C4-2B (cell line): ENCODE data around the gene CEP85L.

ENCODE experiments used
- ZFX ChIP-seq: fragments of 450-650 bp; IDR thresholded peaks from 2 replicates; pipeline ENCODE4 v1.6.1; 2017
- TF ChIP-seq, protein P1 (sequence below): fragments of 450-650 bp; conservative IDR thresholded peaks from 2 replicates; pipeline ENCODE4 v1.5.1; 2017; ENCODE audit warnings: mild to moderate bottlenecking

DNA sequence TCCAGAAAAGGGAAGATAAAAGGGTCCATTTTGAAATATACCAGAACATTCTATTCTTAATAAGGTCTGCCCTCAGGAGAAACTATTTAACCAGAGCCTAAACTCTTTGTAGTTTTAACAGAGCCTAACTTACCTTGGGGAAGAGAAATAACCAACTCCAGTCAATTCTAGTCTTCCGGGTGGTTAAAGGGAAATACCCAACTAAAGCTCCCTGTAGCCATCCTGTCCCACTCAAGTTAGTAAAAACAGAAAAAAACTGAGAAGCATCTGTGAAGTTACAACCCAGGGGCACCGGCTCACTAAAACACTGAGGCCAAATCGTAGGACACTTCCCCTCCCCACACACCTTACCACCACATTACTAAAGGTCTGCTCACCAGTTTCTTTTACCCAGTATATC is 23.7 kb downstream of the CEP85L start:
- TF ChIP-seq, protein P1, sequence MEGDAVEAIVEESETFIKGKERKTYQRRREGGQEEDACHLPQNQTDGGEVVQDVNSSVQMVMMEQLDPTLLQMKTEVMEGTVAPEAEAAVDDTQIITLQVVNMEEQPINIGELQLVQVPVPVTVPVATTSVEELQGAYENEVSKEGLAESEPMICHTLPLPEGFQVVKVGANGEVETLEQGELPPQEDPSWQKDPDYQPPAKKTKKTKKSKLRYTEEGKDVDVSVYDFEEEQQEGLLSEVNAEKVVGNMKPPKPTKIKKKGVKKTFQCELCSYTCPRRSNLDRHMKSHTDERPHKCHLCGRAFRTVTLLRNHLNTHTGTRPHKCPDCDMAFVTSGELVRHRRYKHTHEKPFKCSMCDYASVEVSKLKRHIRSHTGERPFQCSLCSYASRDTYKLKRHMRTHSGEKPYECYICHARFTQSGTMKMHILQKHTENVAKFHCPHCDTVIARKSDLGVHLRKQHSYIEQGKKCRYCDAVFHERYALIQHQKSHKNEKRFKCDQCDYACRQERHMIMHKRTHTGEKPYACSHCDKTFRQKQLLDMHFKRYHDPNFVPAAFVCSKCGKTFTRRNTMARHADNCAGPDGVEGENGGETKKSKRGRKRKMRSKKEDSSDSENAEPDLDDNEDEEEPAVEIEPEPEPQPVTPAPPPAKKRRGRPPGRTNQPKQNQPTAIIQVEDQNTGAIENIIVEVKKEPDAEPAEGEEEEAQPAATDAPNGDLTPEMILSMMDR = no peak
- no peak for TF ChIP-seq ZFX
